ENCODE measurements around the gene SDK2. TPM values are rescaled to one million over a fixed set of nuclear protein-coding genes. Genes with fewer than 3 reads are reported as not detected.
"Not testable (repeated sequence)": the region's sequence is repeated elsewhere in the genome, so short reads cannot be mapped to it uniquely, and the experiment has no call there.

The SDK2 gene
- total RNA-seq, 2 experiments from 2014 or later = 2.4 to 2.5 TPM

- Mint-ChIP-seq H3K4me3 (no peak overlapping the region), H3K27ac (no peak overlapping the region), H3K4me1 (no peaks in the 10 kb centered on the region), H3K9me3 (no peaks in the 10 kb centered on the region), H3K27me3 (no peaks in the 10 kb centered on the region), H3K36me3 (ENCODE audit: low read depth) (no peaks in the 10 kb centered on the region)
- ChIA-PET POLR2A (no interaction called here), CTCF (no interaction called here)
- no peak for DNase-seq
Observed at GRCh38 chr17:73464447-73464846, 179.8 kb downstream of the SDK2 start.

- Mint-ChIP-seq H3K27me3 (no peaks in the 10 kb centered on the region), H3K9me3 (no peaks in the 10 kb centered on the region), H3K27ac (no peak overlapping the region), H3K4me3 (no peak overlapping the region), H3K4me1 (no peaks in the 10 kb centered on the region), H3K36me3 (ENCODE audit: low read depth) (no peaks in the 10 kb centered on the region)
- ChIA-PET POLR2A (no interaction called here), CTCF (no interaction called here)
- no peak for DNase-seq
Observed at GRCh38 chr17:73463821-73464220, 180.4 kb downstream of the SDK2 start.

DNA sequence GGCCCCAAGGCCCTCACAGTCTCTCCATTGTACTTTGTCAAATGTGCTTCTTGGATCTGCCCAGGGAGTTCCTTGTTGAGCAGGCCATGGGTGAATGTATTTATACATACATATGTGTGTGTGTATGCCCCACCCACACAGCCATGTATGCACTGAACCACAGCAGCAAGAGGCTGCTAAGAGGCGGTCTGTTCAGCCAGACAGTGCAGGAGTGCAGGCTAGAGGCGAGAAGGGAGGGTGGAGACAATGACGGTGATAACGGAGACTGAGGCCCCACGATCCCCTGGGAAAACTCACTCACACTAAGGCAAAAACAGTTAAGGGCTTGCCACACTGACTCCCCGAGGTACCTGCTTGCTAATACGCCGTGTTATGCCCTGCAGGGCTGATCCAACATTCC lies 181.4 kb downstream of the SDK2 start:
- Mint-ChIP-seq H3K36me3 (ENCODE audit: low read depth) (no peaks in the 10 kb centered on the region), H3K27me3 (no peaks in the 10 kb centered on the region), H3K4me3 (no peak overlapping the region), H3K4me1 (no peaks in the 10 kb centered on the region), H3K9me3 (no peaks in the 10 kb centered on the region), H3K27ac (no peak overlapping the region)
- DNase-seq = no peak
- POLR2A ChIA-PET = no interaction called here
- CTCF ChIA-PET = no interaction called here

- Mint-ChIP-seq H3K4me3 (no peak overlapping the region), H3K36me3 (ENCODE audit: low read depth) (no peaks in the 10 kb centered on the region), H3K4me1 (no peaks in the 10 kb centered on the region), H3K27ac (no peak overlapping the region), H3K27me3 (no peaks in the 10 kb centered on the region), H3K9me3 (no peaks in the 10 kb centered on the region)
- POLR2A ChIA-PET = no interaction called here
- no peak for DNase-seq
- CTCF ChIA-PET = no interaction called here
Observed at GRCh38 chr17:73459980-73460379, 184.3 kb downstream of the SDK2 start.

GRCh38 chr17:73455767-73456166 lies 188.5 kb downstream of the SDK2 start:
- Mint-ChIP-seq H3K9me3 (peaks cover 3% of the 10 kb centered on the region), H3K27me3 (no peaks in the 10 kb centered on the region), H3K27ac (no peak overlapping the region), H3K4me1 (no peaks in the 10 kb centered on the region), H3K36me3 (ENCODE audit: low read depth) (no peaks in the 10 kb centered on the region), H3K4me3 (no peak overlapping the region)
- CTCF ChIA-PET = no interaction called here
- POLR2A ChIA-PET = no interaction called here
- DNase-seq = no peak

DNA sequence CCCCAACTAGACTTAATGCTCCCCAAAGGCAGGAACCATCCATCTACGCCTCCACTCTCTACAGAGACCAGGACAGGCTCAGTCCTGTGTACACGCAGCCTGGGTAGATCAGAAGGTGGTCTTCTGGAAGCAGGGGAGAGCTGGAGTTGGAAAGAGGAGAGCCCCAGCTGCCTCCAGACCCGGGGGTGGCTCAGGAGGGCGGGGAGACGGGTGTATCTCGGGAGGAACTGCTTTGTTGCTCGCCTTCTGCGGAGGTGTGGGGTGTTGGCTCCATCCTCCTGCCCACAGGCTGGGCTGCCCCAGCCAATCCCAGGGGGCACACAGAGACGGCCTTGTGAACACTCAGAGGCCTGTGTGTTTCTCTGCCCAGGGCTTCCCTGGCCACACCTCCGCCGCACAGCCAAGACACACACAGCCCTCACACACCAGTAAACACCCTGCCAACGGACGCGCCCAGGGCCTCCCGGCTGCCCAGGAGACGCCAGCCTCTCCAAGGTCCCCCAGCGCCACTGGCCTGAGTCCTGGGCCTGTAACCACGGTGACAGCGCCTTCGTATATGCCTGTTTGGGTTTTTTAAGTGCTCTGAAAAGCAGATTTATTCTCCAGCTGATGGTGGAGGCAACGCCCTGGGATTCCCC lies 189.1 kb downstream of the SDK2 start:
- ChIA-PET POLR2A (no interaction called here), CTCF (no interaction called here)
- Mint-ChIP-seq H3K9me3 (peaks cover 3% of the 10 kb centered on the region), H3K27me3 (no peaks in the 10 kb centered on the region), H3K36me3 (ENCODE audit: low read depth) (no peaks in the 10 kb centered on the region), H3K27ac (no peak overlapping the region), H3K4me3 (no peak overlapping the region), H3K4me1 (no peaks in the 10 kb centered on the region)
- DNase-seq = no peak

GRCh38 chr17:73453494-73453893 lies 190.8 kb downstream of the SDK2 start:
- H3K4me1 Mint-ChIP-seq; DNase-seq; POLR2A ChIA-PET; H3K9me3 Mint-ChIP-seq; H3K4me3 Mint-ChIP-seq; H3K27me3 Mint-ChIP-seq; H3K36me3 Mint-ChIP-seq (ENCODE audit: low read depth); H3K27ac Mint-ChIP-seq; CTCF ChIA-PET: not testable (repeated sequence)

DNA sequence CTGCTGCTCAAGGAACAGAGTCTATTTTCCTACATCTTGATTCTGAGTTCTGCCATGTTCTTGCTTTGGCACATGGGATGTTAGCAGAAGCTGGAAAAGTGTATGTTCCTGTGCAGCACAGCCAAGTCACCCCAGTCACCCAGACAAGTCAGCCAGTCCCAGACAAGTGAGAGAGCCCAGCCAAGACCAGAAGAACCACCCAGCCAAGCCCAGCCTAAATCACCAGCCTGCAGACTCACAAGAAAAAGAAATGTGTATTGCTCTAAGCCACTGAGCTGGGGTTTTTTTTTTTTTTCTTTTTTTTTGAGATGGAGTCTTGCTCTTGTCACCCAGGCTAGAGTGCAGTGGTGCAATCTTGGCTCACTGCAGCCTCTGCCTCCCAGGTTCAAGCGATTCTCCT lies 191.2 kb downstream of the SDK2 start:
- Mint-ChIP-seq H3K4me3 (no peak overlapping the region), H3K9me3 (peaks cover 3% of the 10 kb centered on the region), H3K36me3 (ENCODE audit: low read depth) (no peaks in the 10 kb centered on the region), H3K27ac (no peak overlapping the region), H3K27me3 (no peaks in the 10 kb centered on the region), H3K4me1 (no peaks in the 10 kb centered on the region)
- no peak for DNase-seq
- POLR2A ChIA-PET = no interaction called here
- CTCF ChIA-PET = no interaction called here

DNA sequence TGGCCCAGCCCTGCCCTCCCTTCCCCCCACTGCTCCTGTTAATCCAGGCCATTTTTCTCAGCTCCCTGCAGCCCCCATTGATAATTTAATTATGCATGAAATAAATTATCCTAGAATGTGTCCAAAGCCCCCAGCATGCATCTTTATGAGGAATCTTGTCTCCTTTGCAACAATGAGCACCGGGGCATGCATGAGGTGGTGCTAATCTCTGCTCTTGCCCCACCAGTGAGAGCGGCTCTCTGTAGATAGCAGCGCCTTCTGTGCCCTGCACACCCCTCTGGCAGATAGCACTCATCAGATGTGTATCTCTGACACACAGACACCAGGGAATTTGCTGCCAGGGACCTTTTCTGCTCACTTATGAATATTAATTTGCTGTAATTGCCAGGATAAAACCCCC lies 192.2 kb downstream of the SDK2 start:
- Mint-ChIP-seq H3K4me1 (no peaks in the 10 kb centered on the region), H3K36me3 (ENCODE audit: low read depth) (no peaks in the 10 kb centered on the region), H3K27ac (no peak overlapping the region), H3K4me3 (no peak overlapping the region), H3K9me3 (peaks cover 3% of the 10 kb centered on the region), H3K27me3 (no peaks in the 10 kb centered on the region)
- DNase-seq = no peak
- CTCF ChIA-PET = no interaction called here
- POLR2A ChIA-PET = no interaction called here

GRCh38 chr17:73447319-73447718 lies 196.9 kb downstream of the SDK2 start:
- no peaks in the 10 kb centered on the region for H3K27me3 Mint-ChIP-seq
- H3K27ac Mint-ChIP-seq = no peak overlapping the region
- ChIA-PET POLR2A (no interaction called here), CTCF (no interaction called here)
- H3K36me3 Mint-ChIP-seq (ENCODE audit: low read depth) = no peaks in the 10 kb centered on the region
- H3K4me1 Mint-ChIP-seq = no peaks in the 10 kb centered on the region
- H3K9me3 Mint-ChIP-seq = no peaks in the 10 kb centered on the region
- no peak overlapping the region for H3K4me3 Mint-ChIP-seq
- DNase-seq = no peak

DNA sequence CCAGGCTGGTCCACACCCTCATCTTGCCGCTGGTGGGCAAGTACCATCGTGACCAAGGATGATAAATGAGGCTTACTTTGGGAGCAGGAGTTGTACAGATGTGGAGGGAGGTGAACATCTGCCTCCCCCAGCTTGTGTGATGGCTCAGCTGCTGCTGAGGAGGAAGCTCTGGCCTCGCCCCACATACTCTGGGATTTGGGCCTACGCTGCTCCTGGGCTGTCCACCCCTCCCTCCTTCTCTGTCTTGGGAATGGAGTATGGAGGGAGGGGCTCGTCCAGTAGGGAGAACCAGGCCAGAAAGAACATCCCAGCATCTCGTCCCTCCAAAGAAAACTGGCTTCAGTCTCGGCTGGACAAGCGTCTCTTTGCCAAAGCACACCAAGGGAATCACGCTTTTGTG lies 197.6 kb downstream of the SDK2 start:
- H3K27ac Mint-ChIP-seq = no peak overlapping the region
- H3K9me3 Mint-ChIP-seq = no peaks in the 10 kb centered on the region
- H3K27me3 Mint-ChIP-seq = no peaks in the 10 kb centered on the region
- no peaks in the 10 kb centered on the region for H3K4me1 Mint-ChIP-seq
- no peak overlapping the region for H3K4me3 Mint-ChIP-seq
- DNase-seq = no peak
- POLR2A ChIA-PET = no interaction called here
- CTCF ChIA-PET = no interaction called here
- H3K36me3 Mint-ChIP-seq (ENCODE audit: low read depth) = no peaks in the 10 kb centered on the region

DNA sequence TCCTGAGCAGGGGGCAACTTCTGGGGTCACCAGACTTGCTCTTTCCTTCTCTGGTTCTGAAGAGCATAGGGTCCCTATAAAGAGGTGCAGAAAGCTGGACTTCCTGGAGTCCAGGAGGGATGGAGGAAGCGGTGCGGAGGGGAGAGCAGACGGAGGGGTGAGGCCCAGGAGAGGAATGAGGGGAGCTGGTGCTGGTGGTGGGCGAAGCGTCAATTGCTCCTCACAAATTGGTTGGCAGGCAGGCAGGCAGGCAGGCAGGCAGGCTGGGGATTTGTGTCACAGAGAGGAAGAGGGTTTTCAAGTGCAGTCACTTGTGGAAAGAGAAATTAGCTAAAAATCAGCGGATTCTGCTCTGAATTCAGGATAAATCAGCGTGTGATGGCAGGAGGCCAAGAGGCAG lies 198.8 kb downstream of the SDK2 start:
- Mint-ChIP-seq H3K4me1 (no peaks in the 10 kb centered on the region), H3K36me3 (ENCODE audit: low read depth) (no peaks in the 10 kb centered on the region), H3K9me3 (no peaks in the 10 kb centered on the region), H3K27ac (no peak overlapping the region), H3K4me3 (no peak overlapping the region), H3K27me3 (no peaks in the 10 kb centered on the region)
- CTCF ChIA-PET = no interaction called here
- POLR2A ChIA-PET = no interaction called here
- no peak for DNase-seq

- DNase-seq = no peak
- H3K27ac Mint-ChIP-seq = no peak overlapping the region
- ChIA-PET POLR2A (no interaction called here), CTCF (interaction anchor here (0.9 kb wide), 1 partner anchor 14 kb away, joined by 3 read pairs; no protein-coding TSS in a partner anchor)
- no peaks in the 10 kb centered on the region for H3K36me3 Mint-ChIP-seq (ENCODE audit: low read depth)
- no peaks in the 10 kb centered on the region for H3K4me1 Mint-ChIP-seq
- no peak overlapping the region for H3K4me3 Mint-ChIP-seq
- H3K27me3 Mint-ChIP-seq = no peaks in the 10 kb centered on the region
- H3K9me3 Mint-ChIP-seq = no peaks in the 10 kb centered on the region
Observed at GRCh38 chr17:73444021-73444420, 200.2 kb downstream of the SDK2 start.

DNA sequence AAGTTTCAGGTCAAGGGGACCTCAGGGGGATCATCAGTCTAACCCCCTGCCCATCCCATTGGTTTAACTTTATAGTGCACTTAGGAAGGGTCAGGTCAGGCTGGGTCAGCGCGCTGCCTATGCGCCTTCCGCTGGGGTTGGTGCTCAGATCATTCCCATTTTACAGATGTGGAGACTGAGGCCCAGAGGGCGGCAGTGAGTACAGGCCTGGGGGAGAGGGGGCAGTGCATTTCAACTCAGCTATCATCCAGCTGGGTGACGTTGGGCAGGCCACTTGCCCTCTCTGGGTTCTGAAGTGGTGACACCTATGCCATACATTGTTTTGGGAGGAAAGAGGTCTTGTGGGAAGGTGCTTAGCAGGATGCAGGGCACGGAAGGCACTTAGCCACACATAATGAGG lies 204.6 kb downstream of the SDK2 start:
- H3K9me3 Mint-ChIP-seq = no peaks in the 10 kb centered on the region
- H3K4me1 Mint-ChIP-seq = no peaks in the 10 kb centered on the region

DNA sequence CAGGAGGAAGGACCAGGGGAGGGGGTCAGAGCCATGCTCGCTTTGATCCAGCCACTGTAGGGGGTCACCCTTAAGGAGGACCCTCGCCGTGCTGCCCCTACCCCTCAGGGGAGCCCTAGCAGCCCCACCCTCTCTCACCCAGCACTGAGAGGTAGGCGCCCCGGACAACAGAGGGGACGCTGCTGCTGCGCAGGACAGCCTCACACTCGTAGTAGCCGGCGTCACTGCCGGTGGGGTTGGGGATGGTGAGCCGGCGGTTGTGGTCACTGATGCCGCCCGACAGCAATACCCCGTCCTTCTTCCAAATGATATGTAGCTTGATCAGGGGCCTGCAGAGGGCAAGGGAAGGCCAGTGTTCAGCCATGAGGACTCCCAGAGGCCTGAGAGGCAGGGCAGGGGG lies 206.4 kb downstream of the SDK2 start:
- no peak for DNase-seq
- no peak overlapping the region for H3K4me3 Mint-ChIP-seq
- H3K9me3 Mint-ChIP-seq = no peaks in the 10 kb centered on the region
- no peaks in the 10 kb centered on the region for H3K4me1 Mint-ChIP-seq
- no peaks in the 10 kb centered on the region for H3K36me3 Mint-ChIP-seq (ENCODE audit: low read depth)
- H3K27me3 Mint-ChIP-seq = no peaks in the 10 kb centered on the region
- POLR2A ChIA-PET = no interaction called here
- no peak overlapping the region for H3K27ac Mint-ChIP-seq
- CTCF ChIA-PET = interaction anchor here (2.0 kb wide), 1 partner anchor 7 kb away, joined by 4 read pairs; no protein-coding TSS in a partner anchor

More for the DNA sequence above, 204.6 kb downstream of the SDK2 start:
- DNase-seq = no peak
- CTCF ChIA-PET = interaction anchor here (2.0 kb wide), 1 partner anchor 9 kb away, joined by 4 read pairs; no protein-coding TSS in a partner anchor
- POLR2A ChIA-PET = no interaction called here
- Mint-ChIP-seq H3K36me3 (ENCODE audit: low read depth) (no peaks in the 10 kb centered on the region), H3K27me3 (no peaks in the 10 kb centered on the region), H3K4me3 (no peak overlapping the region), H3K27ac (no peak overlapping the region)

Measured in activated CD4-positive, alpha-beta memory T cell treated with anti-CD3 and anti-CD28 coated beads, Interleukin-2, amount 10 ng/mL, durations not matched to agents 7 days and 5 days (primary cell).